K562 (cell line): Measurements from ENCODE around the gene FN3K. TPM values are rescaled to one million over a fixed set of nuclear protein-coding genes. Genes with fewer than 3 reads are reported as not detected.

ENCODE experiments used
- ATAC-seq: fragments of 200-7000 bp; cut with Tn5 transposase; 3 replicates; pipeline ENCODE4 v1.9.1; 2020; ENCODE audit warnings: moderate library complexity
- BruUV-seq: library from RNA; stranded (reverse); fragments of 400-500 nt; replicated peaks from 2 replicates; lab custom pipeline; 2021; lab: Mats Ljungman, UMichigan
- CTCF ChIA-PET: fragments of 300-600 bp; formaldehyde crosslinking; extraction: SDS; loops from one replicate; lab custom pipeline; 2021; ENCODE audit warnings: low intra/inter-chr PET ratio; lab: Yijun Ruan, JAX
- POLR2A ChIA-PET: fragments of 300-600, 350-650 bp; sonication (Branson Sonifier 250); formaldehyde crosslinking; extraction: SDS; loops from one replicate; lab custom pipeline; 2021; ENCODE audit warnings: antibody characterized with exemption, inconsistent platforms; lab: Yijun Ruan, JAX
- DNase-seq, 4 experiments: peaks; one replicate each; pipeline versions ENCODE4 v3.0.0 to v3.0.0-alpha.2; 2011 to 2018; ENCODE audit warnings: low spot score in 3 of 4, mixed read lengths in 3 of 4; ENCODE audit errors: extremely low read depth in 1 of 4
- FAIRE-seq: peaks from 2 replicates; lab custom pipeline; 2011; peaks lifted over from hg19 to GRCh38; lab: Jason Lieb, UNC
- H2AFZ ChIP-seq: 2 replicates; pipeline ENCODE4 v1.6.0; 2011; ENCODE audit warnings: low read depth, low read length, control low read depth, inconsistent platforms
- H3K27ac ChIP-seq: fragments of 200-600 bp; 3 replicates; pipeline ENCODE4 v1.8.0; 2011; ENCODE audit warnings: low read depth, mild to moderate bottlenecking, control low read depth, inconsistent platforms, low read length, moderate library complexity, mixed read lengths; ENCODE audit errors: extremely low read depth
- H3K27me3 ChIP-seq, 2 experiments: fragments of 300-600 bp in 1 of 2; 2 replicates in 1 of 2; 3 replicates in 1 of 2; pipeline versions ENCODE4 v1.6.0 to v1.8.0; 2011; ENCODE audit warnings: inconsistent platforms in 2 of 2, low read length in 2 of 2, mild to moderate bottlenecking in 1 of 2, mixed read lengths in 1 of 2, moderate library complexity in 1 of 2; ENCODE audit not compliant: control insufficient read depth in 2 of 2, insufficient read depth in 2 of 2
- H3K36me3 ChIP-seq: fragments of 300-600 bp; 3 replicates; pipeline ENCODE4 v1.8.0; 2011; ENCODE audit warnings: mild to moderate bottlenecking, low read length, inconsistent platforms; ENCODE audit not compliant: control insufficient read depth, insufficient read depth
- H3K4me1 ChIP-seq, 2 experiments: fragments of 200-600 bp in 1 of 2; replicated peaks in 1 of 2; 2 replicates in 1 of 2; 3 replicates in 1 of 2; pipeline versions ENCODE4 v1.5.1 to v1.8.0; 2011; ENCODE audit warnings: inconsistent platforms in 2 of 2, low read length in 2 of 2, mild to moderate bottlenecking in 1 of 2, mixed read lengths in 1 of 2, moderate library complexity in 1 of 2; ENCODE audit not compliant: control insufficient read depth in 2 of 2, insufficient read depth in 2 of 2
- H3K4me2 ChIP-seq: 2 replicates; pipeline ENCODE4 v1.6.1; 2011; ENCODE audit warnings: low read length, control low read depth, inconsistent platforms, mixed read lengths; ENCODE audit not compliant: insufficient read depth
- H3K4me3 ChIP-seq: fragments of 200-600 bp; sonication (generic), shearing (Covaris generic); 2 replicates; pipeline ENCODE4 v1.5.1; 2016; ENCODE audit warnings: control low read depth, inconsistent platforms
- H3K79me2 ChIP-seq: fragments of 200-600 bp; 3 replicates; pipeline ENCODE4 v1.8.0; 2011; ENCODE audit warnings: low read length, inconsistent platforms; ENCODE audit not compliant: control insufficient read depth, insufficient read depth
- H3K9ac ChIP-seq, 2 experiments: 2 replicates each; pipeline versions ENCODE4 v1.6.0 to v1.6.1; 2011; ENCODE audit warnings: low read depth in 2 of 2, low read length in 2 of 2, control low read depth in 1 of 2, inconsistent platforms in 1 of 2, mild to moderate bottlenecking in 1 of 2, mixed read lengths in 1 of 2; ENCODE audit not compliant: insufficient read depth in 1 of 2
- H3K9me1 ChIP-seq: one replicate; pipeline ENCODE4 v1.6.0; 2011; ENCODE audit warnings: inconsistent platforms, mild to moderate bottlenecking, low read length, moderate library complexity; ENCODE audit not compliant: control insufficient read depth, insufficient read depth
- H3K9me3 ChIP-seq: replicated peaks from 2 replicates; pipeline ENCODE4 v1.5.1; 2011; ENCODE audit warnings: low read depth, low read length, inconsistent platforms; ENCODE audit not compliant: control insufficient read depth, insufficient read depth
- H4K20me1 ChIP-seq: replicated peaks from 2 replicates; pipeline ENCODE4 v1.6.1; 2011; ENCODE audit warnings: low read length, inconsistent platforms, mixed read lengths; ENCODE audit not compliant: control insufficient read depth, insufficient read depth
- FOXJ2 ChIP-seq: fragments of 200-800 bp; sonication (Bioruptor generic); IDR thresholded peaks from 2 replicates; pipeline ENCODE4 v1.6.1; 2016; ENCODE audit warnings: missing genetic modification characterization, missing compliant biosample characterization
- HEY1 ChIP-seq: fragments of 250-450 bp; sonication (Bioruptor Pico); IDR thresholded peaks from 2 replicates; pipeline ENCODE4 v1.5.0; 2020; ENCODE audit warnings: mild to moderate bottlenecking, moderate library complexity, borderline replicate concordance
- MAFF ChIP-seq: IDR thresholded peaks from 2 replicates; pipeline ENCODE4 v1.6.1; 2012; ENCODE audit warnings: low read length, improper control_type of control experiment
- PCBP1 ChIP-seq: fragments of 200-400 bp; formaldehyde crosslinking; IDR thresholded peaks from 2 replicates; pipeline ENCODE4 v1.6.1; 2018; ENCODE audit warnings: mild to moderate bottlenecking, low read depth, low read length; ENCODE audit not compliant: poor library complexity, severe bottlenecking
- TFAM ChIP-seq: fragments of 250-450 bp; sonication (Bioruptor Pico); conservative IDR thresholded peaks from 2 replicates; pipeline ENCODE4 v1.5.0; 2021; ENCODE audit warnings: mild to moderate bottlenecking, moderate library complexity
- ZC3H4 ChIP-seq: sonication (generic); formaldehyde crosslinking; IDR thresholded peaks from 2 replicates; pipeline ENCODE4 v1.9.0; 2021; ENCODE audit warnings: missing genetic modification reagents, borderline replicate concordance
- ZNF224 ChIP-seq: sonication (generic); formaldehyde crosslinking; IDR thresholded peaks from 2 replicates; pipeline ENCODE4 v1.8.0; 2022; ENCODE audit warnings: mild to moderate bottlenecking, missing genetic modification reagents
- ZNF347 ChIP-seq: fragments of 450-650 bp; formaldehyde crosslinking; IDR thresholded peaks from 2 replicates; pipeline ENCODE4 v1.4.0; 2020; ENCODE audit warnings: low read depth, mild to moderate bottlenecking, moderate library complexity
- WGBS: fragments of 100-300 bp; shearing (Covaris generic); methylation state at CpG from one replicate; pipeline ENCODE4 v1.1.6; 2016; ENCODE audit warnings: low coverage, mixed read lengths; ENCODE audit not compliant: insufficient coverage; ENCODE audit errors: missing lambda C conversion rate; 5-methylcytosine and 5-hydroxymethylcytosine counted together
- in situ Hi-C: fragments of 300-500 bp; cut with MboI; formaldehyde crosslinking; loops from 4 replicates; pipeline ENCODE4 v1.15.0; 2018; ENCODE audit warnings: inconsistent platforms, mixed read lengths
- intact Hi-C: fragments of 100-400 bp; cut with micrococcal nuclease; formaldehyde crosslinking; loops from 2 replicates; pipeline ENCODE4 v1.14.2; 2022
- polyA plus RNA-seq, 8 experiments: library from polyadenylated mRNA; depleted of rRNA in 4 of 8; stranded (reverse) in 5 of 8; unstranded in 3 of 8; fragments of >200 nt; fragmentation: Nextera tagmentation in 2 of 8; fragmentation: Illumina TruSeq in 1 of 8; extraction: Ambion mirVana in 2 of 8; extraction: Trizol in 1 of 8; gene quantifications; 2 replicates each; pipeline versions ENCODE4 v1.2.1 to v1.2.3, GENCODE V29; 2011 to 2014; ENCODE audit warnings: inconsistent platforms in 1 of 8, missing spikeins in 1 of 8
- total RNA-seq, 7 experiments: library from RNA; depleted of rRNA in 6 of 7; stranded (reverse); fragments of >200 nt in 6 of 7; fragmentation: Illumina TruSeq in 2 of 7; extraction: Trizol in 2 of 7; gene quantifications; 2 replicates each; pipeline versions ENCODE4 v1.2.1 to v1.2.3, GENCODE V29; 2011 to 2021; ENCODE audit warnings: low replicate concordance in 1 of 7
- TF ChIP-seq, protein P1 (sequence below), 2 experiments: fragments of 150-350 bp in 1 of 2; IDR thresholded peaks; 2 replicates each; pipeline ENCODE4 v1.6.1; 2012 to 2016; ENCODE audit warnings: low read depth in 2 of 2, low read length in 2 of 2, mild to moderate bottlenecking in 1 of 2, moderate library complexity in 1 of 2
- TF ChIP-seq, protein P2 (sequence below): sonication (generic); IDR thresholded peaks from 2 replicates; pipeline ENCODE4 v1.6.1; 2016
- TF ChIP-seq, protein P3 (sequence below): fragments of 150-350 bp; conservative IDR thresholded peaks from 2 replicates; pipeline ENCODE4 v1.6.1; 2014; ENCODE audit warnings: low read length
- TF ChIP-seq, protein P4 (sequence below), 2 experiments: IDR thresholded peaks; 2 replicates each; pipeline ENCODE4 v1.6.1; 2011; ENCODE audit warnings: borderline replicate concordance in 1 of 2, control low read depth in 1 of 2, low read depth in 1 of 2, low read length in 1 of 2, mild to moderate bottlenecking in 1 of 2, mixed read lengths in 1 of 2, moderate library complexity in 1 of 2; ENCODE audit not compliant: insufficient read depth in 1 of 2, insufficient read length in 1 of 2, poor library complexity in 1 of 2, severe bottlenecking in 1 of 2; ENCODE audit errors: extremely low read depth in 1 of 2
- TF ChIP-seq, protein P5 (sequence below): sonication (generic); formaldehyde crosslinking; IDR thresholded peaks from 2 replicates; pipeline ENCODE4 v1.8.0; 2022; ENCODE audit warnings: mild to moderate bottlenecking, missing genetic modification reagents

FN3K gene
- total and polyA plus RNA-seq, 9 of the 15 experiments (the other 6 are each of a cell fraction or from before 2014, with no cell fraction given), result 0.08 to 22.7 (median 3.8) TPM

DNA sequence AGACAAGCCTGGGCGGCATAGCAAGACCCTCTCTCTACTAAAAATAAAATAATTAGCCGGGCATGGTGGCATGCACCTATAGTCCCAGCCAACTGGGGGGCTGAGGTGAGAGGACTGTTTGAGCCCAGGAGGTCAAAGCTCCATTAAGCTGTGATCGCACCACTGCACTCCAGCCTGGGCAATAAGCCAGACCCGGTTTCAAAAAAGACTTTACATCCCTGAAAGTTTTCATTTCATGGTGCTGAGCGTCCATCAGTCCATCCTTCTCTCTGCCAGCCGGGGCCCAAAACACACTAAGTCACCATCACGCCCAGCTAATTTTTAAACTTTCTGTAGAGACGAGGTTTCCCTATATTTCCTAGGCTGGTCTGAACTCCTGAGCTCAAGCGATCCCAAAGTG, 47.5 kb upstream of the FN3K start:
- no peaks in the 10 kb centered on the region for H3K9me3 ChIP-seq
- WGBS, result 23% methylated on average over 9 of the region's 9 CpGs
- no peak overlapping the region for H3K4me2 ChIP-seq
- H3K9me1 ChIP-seq, result no peaks in the 10 kb centered on the region
- peaks cover 4 to 27% of the 10 kb centered on the region in 2 experiments; a peak in 4 of 5 replicates for H3K27me3 ChIP-seq
- H3K4me1 ChIP-seq, result peaks cover 0 to 14% of the 10 kb centered on the region in 2 experiments; a peak in 2 of 5 replicates
- no peaks in the 10 kb centered on the region for H3K36me3 ChIP-seq
- in situ Hi-C loops, result no loop called here
- H2AFZ ChIP-seq, result no peak overlapping the region
- H3K4me3 ChIP-seq, result no peak overlapping the region
- H4K20me1 ChIP-seq, result 0 out of 2 replicates have a peak, but pooled peaks cover 2% of the 10 kb centered on the region
- no peak overlapping the region for H3K9ac ChIP-seq
- FAIRE-seq (no peak), ATAC-seq (no peak), DNase-seq (no peak)
- ChIA-PET CTCF (no interaction called here), POLR2A (interaction anchor here (0.6 to 0.8 kb wide), 3 partner anchors 8 to 48 kb away, joined by 3 to 5 read pairs (median 4); no protein-coding TSS in a partner anchor)
- no peak overlapping the region for H3K27ac ChIP-seq
- no TSS peak for BruUV-seq
- no peaks in the 10 kb centered on the region for H3K79me2 ChIP-seq
- intact Hi-C loops, result no loop called here
- TF ChIP-seq, protein P1, sequence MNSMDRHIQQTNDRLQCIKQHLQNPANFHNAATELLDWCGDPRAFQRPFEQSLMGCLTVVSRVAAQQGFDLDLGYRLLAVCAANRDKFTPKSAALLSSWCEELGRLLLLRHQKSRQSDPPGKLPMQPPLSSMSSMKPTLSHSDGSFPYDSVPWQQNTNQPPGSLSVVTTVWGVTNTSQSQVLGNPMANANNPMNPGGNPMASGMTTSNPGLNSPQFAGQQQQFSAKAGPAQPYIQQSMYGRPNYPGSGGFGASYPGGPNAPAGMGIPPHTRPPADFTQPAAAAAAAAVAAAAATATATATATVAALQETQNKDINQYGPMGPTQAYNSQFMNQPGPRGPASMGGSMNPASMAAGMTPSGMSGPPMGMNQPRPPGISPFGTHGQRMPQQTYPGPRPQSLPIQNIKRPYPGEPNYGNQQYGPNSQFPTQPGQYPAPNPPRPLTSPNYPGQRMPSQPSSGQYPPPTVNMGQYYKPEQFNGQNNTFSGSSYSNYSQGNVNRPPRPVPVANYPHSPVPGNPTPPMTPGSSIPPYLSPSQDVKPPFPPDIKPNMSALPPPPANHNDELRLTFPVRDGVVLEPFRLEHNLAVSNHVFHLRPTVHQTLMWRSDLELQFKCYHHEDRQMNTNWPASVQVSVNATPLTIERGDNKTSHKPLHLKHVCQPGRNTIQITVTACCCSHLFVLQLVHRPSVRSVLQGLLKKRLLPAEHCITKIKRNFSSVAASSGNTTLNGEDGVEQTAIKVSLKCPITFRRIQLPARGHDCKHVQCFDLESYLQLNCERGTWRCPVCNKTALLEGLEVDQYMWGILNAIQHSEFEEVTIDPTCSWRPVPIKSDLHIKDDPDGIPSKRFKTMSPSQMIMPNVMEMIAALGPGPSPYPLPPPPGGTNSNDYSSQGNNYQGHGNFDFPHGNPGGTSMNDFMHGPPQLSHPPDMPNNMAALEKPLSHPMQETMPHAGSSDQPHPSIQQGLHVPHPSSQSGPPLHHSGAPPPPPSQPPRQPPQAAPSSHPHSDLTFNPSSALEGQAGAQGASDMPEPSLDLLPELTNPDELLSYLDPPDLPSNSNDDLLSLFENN (IDR thresholded peaks at IDR 0.05; ENCODE audit: low read depth in 2 of 2, low read length in 2 of 2), result no peak
- TF ChIP-seq, protein P2, sequence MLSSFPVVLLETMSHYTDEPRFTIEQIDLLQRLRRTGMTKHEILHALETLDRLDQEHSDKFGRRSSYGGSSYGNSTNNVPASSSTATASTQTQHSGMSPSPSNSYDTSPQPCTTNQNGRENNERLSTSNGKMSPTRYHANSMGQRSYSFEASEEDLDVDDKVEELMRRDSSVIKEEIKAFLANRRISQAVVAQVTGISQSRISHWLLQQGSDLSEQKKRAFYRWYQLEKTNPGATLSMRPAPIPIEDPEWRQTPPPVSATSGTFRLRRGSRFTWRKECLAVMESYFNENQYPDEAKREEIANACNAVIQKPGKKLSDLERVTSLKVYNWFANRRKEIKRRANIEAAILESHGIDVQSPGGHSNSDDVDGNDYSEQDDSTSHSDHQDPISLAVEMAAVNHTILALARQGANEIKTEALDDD, result no peak
- TF ChIP-seq TFAM (CRISPR knock-in tag) (no peak), MAFF (no peak), ZNF347 (CRISPR knock-in tag) (no peak), PCBP1 (no peak), FOXJ2 (no peak), ZNF224 (CRISPR knock-in tag) (no peak), ZC3H4 (no peak), HEY1 (CRISPR knock-in tag) (no peak)
- TF ChIP-seq, protein P3, sequence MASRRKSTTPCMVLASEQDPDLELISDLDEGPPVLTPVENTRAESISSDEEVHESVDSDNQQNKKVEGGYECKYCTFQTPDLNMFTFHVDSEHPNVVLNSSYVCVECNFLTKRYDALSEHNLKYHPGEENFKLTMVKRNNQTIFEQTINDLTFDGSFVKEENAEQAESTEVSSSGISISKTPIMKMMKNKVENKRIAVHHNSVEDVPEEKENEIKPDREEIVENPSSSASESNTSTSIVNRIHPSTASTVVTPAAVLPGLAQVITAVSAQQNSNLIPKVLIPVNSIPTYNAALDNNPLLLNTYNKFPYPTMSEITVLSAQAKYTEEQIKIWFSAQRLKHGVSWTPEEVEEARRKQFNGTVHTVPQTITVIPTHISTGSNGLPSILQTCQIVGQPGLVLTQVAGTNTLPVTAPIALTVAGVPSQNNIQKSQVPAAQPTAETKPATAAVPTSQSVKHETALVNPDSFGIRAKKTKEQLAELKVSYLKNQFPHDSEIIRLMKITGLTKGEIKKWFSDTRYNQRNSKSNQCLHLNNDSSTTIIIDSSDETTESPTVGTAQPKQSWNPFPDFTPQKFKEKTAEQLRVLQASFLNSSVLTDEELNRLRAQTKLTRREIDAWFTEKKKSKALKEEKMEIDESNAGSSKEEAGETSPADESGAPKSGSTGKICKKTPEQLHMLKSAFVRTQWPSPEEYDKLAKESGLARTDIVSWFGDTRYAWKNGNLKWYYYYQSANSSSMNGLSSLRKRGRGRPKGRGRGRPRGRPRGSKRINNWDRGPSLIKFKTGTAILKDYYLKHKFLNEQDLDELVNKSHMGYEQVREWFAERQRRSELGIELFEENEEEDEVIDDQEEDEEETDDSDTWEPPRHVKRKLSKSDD, result no peak
- TF ChIP-seq, protein P4, sequence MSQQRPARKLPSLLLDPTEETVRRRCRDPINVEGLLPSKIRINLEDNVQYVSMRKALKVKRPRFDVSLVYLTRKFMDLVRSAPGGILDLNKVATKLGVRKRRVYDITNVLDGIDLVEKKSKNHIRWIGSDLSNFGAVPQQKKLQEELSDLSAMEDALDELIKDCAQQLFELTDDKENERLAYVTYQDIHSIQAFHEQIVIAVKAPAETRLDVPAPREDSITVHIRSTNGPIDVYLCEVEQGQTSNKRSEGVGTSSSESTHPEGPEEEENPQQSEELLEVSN (IDR thresholded peaks at IDR 0.05; ENCODE audit: borderline replicate concordance in 1 of 2, extremely low read depth in 1 of 2, insufficient read depth in 1 of 2, insufficient read length in 1 of 2, low read depth in 1 of 2, low read length in 1 of 2, poor library complexity in 1 of 2, severe bottlenecking in 1 of 2), result no peak
- TF ChIP-seq, protein P5, sequence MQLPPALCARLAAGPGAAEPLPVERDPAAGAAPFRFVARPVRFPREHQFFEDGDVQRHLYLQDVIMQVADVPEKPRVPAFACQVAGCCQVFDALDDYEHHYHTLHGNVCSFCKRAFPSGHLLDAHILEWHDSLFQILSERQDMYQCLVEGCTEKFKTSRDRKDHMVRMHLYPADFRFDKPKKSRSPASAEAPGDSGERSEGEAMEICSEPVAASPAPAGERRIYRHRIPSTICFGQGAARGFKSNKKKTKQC, result no peak
